Liver (tissue), 9 donors: ENCODE results near the gene ATG2A. TPM values are rescaled to one million over a fixed set of nuclear protein-coding genes. Genes with fewer than 3 reads are reported as not detected.
A peak's percentile ranks its signal among the peaks of the same experiment; 100 is the strongest.

Experiments
- DNase-seq: peaks from one replicate; pipeline ENCODE4 v3.0.0-alpha.2; 2017; ENCODE audit warnings: low spot score
- H3K27ac ChIP-seq, 2 donors: one replicate each; pipeline ENCODE4 v1.7.0; 2013; ENCODE audit warnings: inconsistent platforms in 2 of 2, low read length in 2 of 2, control low read depth in 1 of 2, low read depth in 1 of 2, mild to moderate bottlenecking in 1 of 2
- H3K27me3 ChIP-seq, 4 donors: one replicate each; pipeline versions ENCODE4 v1.6.1 to v1.7.0; 2013; ENCODE audit warnings: low read length in 3 of 4, inconsistent platforms in 1 of 4, mild to moderate bottlenecking in 1 of 4, moderate library complexity in 1 of 4; ENCODE audit not compliant: control insufficient read depth in 4 of 4, insufficient read depth in 4 of 4
- H3K36me3 ChIP-seq, 4 donors: one replicate each; pipeline versions ENCODE4 v1.6.1 to v1.7.0; 2013; ENCODE audit warnings: low read length in 3 of 4, mild to moderate bottlenecking in 3 of 4, low read depth in 1 of 4, moderate library complexity in 1 of 4; ENCODE audit not compliant: control insufficient read depth in 4 of 4, insufficient read depth in 3 of 4
- H3K4me1 ChIP-seq, 4 donors: one replicate each; pipeline versions ENCODE4 v1.6.1 to v1.7.0; 2013; ENCODE audit warnings: low read length in 3 of 4, mild to moderate bottlenecking in 3 of 4, moderate library complexity in 1 of 4; ENCODE audit not compliant: control insufficient read depth in 4 of 4, insufficient read depth in 4 of 4
- H3K4me3 ChIP-seq, 3 donors: one replicate each; pipeline versions ENCODE4 v1.6.1 to v1.7.0; 2013; ENCODE audit warnings: low read length in 3 of 3, control low read depth in 1 of 3, low read depth in 1 of 3, mild to moderate bottlenecking in 1 of 3
- H3K9ac ChIP-seq, 2 donors: one replicate each; pipeline ENCODE4 v1.7.0; 2013; ENCODE audit warnings: low read length in 2 of 2, mild to moderate bottlenecking in 2 of 2, moderate library complexity in 2 of 2, control low read depth in 1 of 2, low read depth in 1 of 2
- H3K9me3 ChIP-seq, 4 donors: one replicate each; pipeline versions ENCODE4 v1.6.1 to v1.7.0; 2013; ENCODE audit warnings: low read length in 3 of 4; ENCODE audit not compliant: control insufficient read depth in 4 of 4
- EGR1 ChIP-seq, 2 donors: IDR thresholded peaks; 2 replicates each; pipeline ENCODE4 v1.6.1; 2016 to 2018; ENCODE audit warnings: antibody characterized with exemption in 2 of 2, low read depth in 2 of 2
- FOXA1 ChIP-seq: IDR thresholded peaks from 2 replicates; pipeline ENCODE4 v1.6.1; 2016; ENCODE audit warnings: antibody characterized with exemption
- FOXA2 ChIP-seq: IDR thresholded peaks from 2 replicates; pipeline ENCODE4 v1.6.1; 2016; ENCODE audit warnings: antibody characterized with exemption
- GABPA ChIP-seq, 2 donors: IDR thresholded peaks in 1 of 2; conservative IDR thresholded peaks in 1 of 2; 2 replicates each; pipeline ENCODE4 v1.6.1; 2016; ENCODE audit warnings: antibody characterized with exemption in 2 of 2, mild to moderate bottlenecking in 1 of 2, moderate library complexity in 1 of 2
- HNF4A ChIP-seq, 2 donors: conservative IDR thresholded peaks; 2 replicates each; pipeline ENCODE4 v1.6.1; 2016; ENCODE audit warnings: antibody characterized with exemption in 2 of 2, mild to moderate bottlenecking in 2 of 2
- HNF4G ChIP-seq: IDR thresholded peaks from 2 replicates; pipeline ENCODE4 v1.6.1; 2016; ENCODE audit warnings: antibody characterized with exemption
- JUND ChIP-seq, 2 donors: IDR thresholded peaks; 2 replicates each; pipeline ENCODE4 v1.6.1; 2016; ENCODE audit warnings: antibody characterized with exemption in 2 of 2
- MAX ChIP-seq: IDR thresholded peaks from 2 replicates; pipeline ENCODE4 v1.6.1; 2016; ENCODE audit warnings: antibody characterized with exemption
- NR2F2 ChIP-seq: IDR thresholded peaks from 2 replicates; pipeline ENCODE4 v1.6.1; 2016; ENCODE audit warnings: antibody characterized with exemption
- RAD21 ChIP-seq, 2 donors: IDR thresholded peaks; 2 replicates each; pipeline ENCODE4 v1.6.1; 2016; ENCODE audit warnings: antibody characterized with exemption in 2 of 2, mild to moderate bottlenecking in 2 of 2
- REST ChIP-seq: IDR thresholded peaks from 2 replicates; pipeline ENCODE4 v1.6.1; 2016; ENCODE audit warnings: antibody characterized with exemption, mild to moderate bottlenecking
- RXRA ChIP-seq, 2 donors: IDR thresholded peaks; 2 replicates each; pipeline ENCODE4 v1.6.1; 2017 to 2018; ENCODE audit warnings: antibody characterized with exemption in 2 of 2, mild to moderate bottlenecking in 1 of 2
- SP1 ChIP-seq: IDR thresholded peaks from 2 replicates; pipeline ENCODE4 v1.6.1; 2018; ENCODE audit warnings: antibody characterized with exemption, mild to moderate bottlenecking
- TAF1 ChIP-seq: conservative IDR thresholded peaks from 2 replicates; pipeline ENCODE4 v1.6.1; 2016; ENCODE audit warnings: antibody characterized with exemption, mild to moderate bottlenecking
- YY1 ChIP-seq: IDR thresholded peaks from 2 replicates; pipeline ENCODE4 v1.6.1; 2016; ENCODE audit warnings: antibody characterized with exemption, mild to moderate bottlenecking
- ZBTB33 ChIP-seq: IDR thresholded peaks from 2 replicates; pipeline ENCODE4 v1.6.1; 2016; ENCODE audit warnings: antibody characterized with exemption
- WGBS: extraction: QIAGEN DNeasy Blood & Tissue Kit; methylation state at CpG from one replicate; pipeline ENCODE4 v1.1.7; 2013; 5-methylcytosine and 5-hydroxymethylcytosine counted together
- polyA plus RNA-seq, 2 donors: library from polyadenylated mRNA; stranded (reverse) in 1 of 2; unstranded in 1 of 2; fragments of 200-250 nt in 1 of 2; fragments of >200 nt in 1 of 2; fragmentation: Nextera tagmentation in 1 of 2; extraction: Ambion mirVana in 1 of 2; gene quantifications; one replicate each; pipeline versions ENCODE4 v1.2.1 to v1.2.3, GENCODE V29; 2013 to 2015
- total RNA-seq, 2 donors: library from RNA; depleted of rRNA; stranded (reverse); fragments of >200 nt; gene quantifications; one replicate each; pipeline ENCODE4 v1.2.3, GENCODE V29; 2014
- TF ChIP-seq, protein P1 (sequence below): fragments of 150-350 bp; IDR thresholded peaks from 2 replicates; pipeline ENCODE4 v1.5.1; 2017; ENCODE audit warnings: improper control_type of control experiment, low read depth, low read length; ENCODE audit not compliant: missing input control
- TF ChIP-seq, protein P2 (sequence below): IDR thresholded peaks from 2 replicates; pipeline ENCODE4 v1.6.1; 2016; ENCODE audit warnings: antibody characterized with exemption
- donor health status: healthy.
- donor health status: healthy.
- donor health status: healthy.
- donor health status: healthy.
- donor health status: healthy.

Gene ATG2A
- total and polyA plus RNA-seq, 4 donors = 15.6 to 34.1 (median 23.0) TPM

DNA sequence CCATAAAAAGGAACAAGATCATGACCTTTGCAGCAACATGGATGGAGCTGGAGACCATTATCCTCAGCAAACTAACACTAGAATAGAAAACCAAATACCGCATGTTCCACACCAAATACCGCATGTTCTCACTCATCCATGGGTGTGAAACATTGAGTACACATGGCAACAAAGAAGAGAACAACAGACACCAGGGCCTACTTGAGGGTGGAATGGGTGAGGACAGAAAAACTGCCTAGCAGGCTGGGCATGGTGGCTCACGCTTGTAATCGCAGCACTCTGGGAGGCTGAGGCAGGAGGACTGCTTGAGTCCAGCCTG is 50.9 kb downstream of the ATG2A start:
- 94% methylated on average over 4 of the region's 4 CpGs for WGBS
- Histone ChIP-seq H3K27ac (peak overlapping the region in 1 of 2 donors; percentile 25), H3K27me3 (no peaks in the 10 kb centered on the region), H3K9ac (no peak overlapping the region), H3K36me3 (no peaks in the 10 kb centered on the region), H3K9me3 (no peaks in the 10 kb centered on the region), H3K4me3 (no peak overlapping the region), H3K4me1 (peaks cover 24 to 56% (median 51%) of the 10 kb centered on the region in 4 donors)
- DNase-seq = no peak
- TF ChIP-seq, protein P1, sequence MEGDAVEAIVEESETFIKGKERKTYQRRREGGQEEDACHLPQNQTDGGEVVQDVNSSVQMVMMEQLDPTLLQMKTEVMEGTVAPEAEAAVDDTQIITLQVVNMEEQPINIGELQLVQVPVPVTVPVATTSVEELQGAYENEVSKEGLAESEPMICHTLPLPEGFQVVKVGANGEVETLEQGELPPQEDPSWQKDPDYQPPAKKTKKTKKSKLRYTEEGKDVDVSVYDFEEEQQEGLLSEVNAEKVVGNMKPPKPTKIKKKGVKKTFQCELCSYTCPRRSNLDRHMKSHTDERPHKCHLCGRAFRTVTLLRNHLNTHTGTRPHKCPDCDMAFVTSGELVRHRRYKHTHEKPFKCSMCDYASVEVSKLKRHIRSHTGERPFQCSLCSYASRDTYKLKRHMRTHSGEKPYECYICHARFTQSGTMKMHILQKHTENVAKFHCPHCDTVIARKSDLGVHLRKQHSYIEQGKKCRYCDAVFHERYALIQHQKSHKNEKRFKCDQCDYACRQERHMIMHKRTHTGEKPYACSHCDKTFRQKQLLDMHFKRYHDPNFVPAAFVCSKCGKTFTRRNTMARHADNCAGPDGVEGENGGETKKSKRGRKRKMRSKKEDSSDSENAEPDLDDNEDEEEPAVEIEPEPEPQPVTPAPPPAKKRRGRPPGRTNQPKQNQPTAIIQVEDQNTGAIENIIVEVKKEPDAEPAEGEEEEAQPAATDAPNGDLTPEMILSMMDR = no peak
- TF ChIP-seq FOXA1 (no peak), MAX (no peak), ZBTB33 (no peak), SP1 (no peak), HNF4A (conservative IDR thresholded peaks at IDR 0.05) (no peak), TAF1 (no peak), HNF4G (no peak), JUND (IDR thresholded peaks at IDR 0.05) (no peak), RAD21 (IDR thresholded peaks at IDR 0.05) (no peak), FOXA2 (no peak), YY1 (no peak), GABPA (IDR thresholded peaks at IDR 0.05 in 1 of 2, conservative IDR thresholded peaks at IDR 0.05 in 1 of 2) (no peak), RXRA (IDR thresholded peaks at IDR 0.05) (no peak), EGR1 (IDR thresholded peaks at IDR 0.05; ENCODE audit: low read depth in 2 of 2) (no peak), NR2F2 (no peak)
- TF ChIP-seq, protein P2, sequence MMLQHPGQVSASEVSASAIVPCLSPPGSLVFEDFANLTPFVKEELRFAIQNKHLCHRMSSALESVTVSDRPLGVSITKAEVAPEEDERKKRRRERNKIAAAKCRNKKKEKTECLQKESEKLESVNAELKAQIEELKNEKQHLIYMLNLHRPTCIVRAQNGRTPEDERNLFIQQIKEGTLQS = no peak

DNA sequence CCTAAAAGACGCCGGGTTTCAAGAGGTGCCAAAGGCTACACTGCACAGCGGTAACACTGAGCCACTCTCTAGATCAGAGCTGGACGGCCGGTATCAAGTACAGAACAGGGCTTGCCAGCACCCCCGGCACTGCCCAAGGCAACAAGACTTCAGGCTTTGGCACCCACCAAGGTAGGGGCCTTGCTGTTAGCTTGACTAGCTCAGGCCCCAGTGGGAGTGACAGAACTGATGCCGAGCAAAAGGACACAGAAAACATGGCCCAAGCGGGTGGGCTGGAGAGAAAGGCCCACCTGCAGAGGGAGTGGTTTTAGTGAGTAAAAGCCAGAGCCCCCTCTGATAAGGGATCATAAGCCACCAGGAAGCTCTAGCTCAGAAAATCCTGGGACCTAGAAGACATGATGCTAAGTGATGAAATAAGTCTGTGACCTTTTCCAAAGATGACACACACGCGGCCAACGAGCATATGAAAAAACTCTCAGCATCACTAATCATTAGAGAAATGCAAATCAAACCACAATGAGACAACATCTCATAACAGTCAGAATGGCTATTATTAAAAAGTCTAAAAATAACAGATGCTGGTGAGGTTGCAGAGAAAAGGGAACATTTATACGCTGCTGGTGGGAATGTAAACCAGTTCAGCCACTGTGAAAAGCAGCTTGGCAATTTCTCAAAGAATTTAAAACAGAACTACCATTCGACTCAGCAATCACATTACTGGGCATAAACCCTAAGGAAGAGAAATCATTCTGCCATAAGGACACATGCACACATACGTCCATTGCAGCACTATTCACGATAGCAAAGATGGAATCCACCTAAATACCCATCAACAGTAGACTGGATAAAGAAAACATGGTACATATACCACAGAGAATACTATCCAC is 51.5 kb downstream of the ATG2A start:
- TF ChIP-seq NR2F2 (no peak), HNF4A (conservative IDR thresholded peaks at IDR 0.05) (no peak), REST (no peak), JUND (IDR thresholded peaks at IDR 0.05) (no peak), SP1 (no peak)
- Histone ChIP-seq H3K36me3 (no peaks in the 10 kb centered on the region), H3K4me1 (peaks cover 18 to 50% (median 46%) of the 10 kb centered on the region in 4 donors), H3K4me3 (no peak overlapping the region), H3K27me3 (no peaks in the 10 kb centered on the region), H3K27ac (peak overlapping the region; percentile 17 to 65), H3K9ac (no peak overlapping the region), H3K9me3 (no peaks in the 10 kb centered on the region)
- no peak for DNase-seq
- WGBS = 70% methylated on average over 15 of the region's 15 CpGs
